IPS DF 19.7 (cell line): Measurements from ENCODE around the gene SLC35A2.

ENCODE experiments used
- DNase-seq: peaks from one replicate; pipeline ENCODE4 v3.0.0-alpha.2; 2013; ENCODE audit warnings: low read depth, low spot score

SLC35A2 gene

GRCh38 chrX:48911412-48912182 lies at the start of gene SLC35A2:
Gene SLC35A2 (minus strand): TSS chrX:48911646. CDS start chrX:48911636, 10 bp downstream.
- DNase-seq = no peak

- no peak for DNase-seq
These were observed 48.8 kb upstream of the SLC35A2 start for GRCh38 chrX:48960291-48960690.

GRCh38 chrX:48958635-48959094 lies 47.2 kb upstream of the SLC35A2 start:
- no peak for DNase-seq

- peak; percentile 90 for DNase-seq
These were observed 46.6 kb upstream of the SLC35A2 start for GRCh38 chrX:48957827-48958634.

- no peak for DNase-seq
These were observed 46.0 kb upstream of the SLC35A2 start, which contains the start of gene OTUD5 for GRCh38 chrX:48957477-48957826. Gene OTUD5 (minus strand): TSS chrX:48957607. CDS start chrX:48957570, 37 bp downstream.

- DNase-seq = no peak
These were observed 45.4 kb upstream of the SLC35A2 start for GRCh38 chrX:48956728-48957414.

- no peak for DNase-seq
These were observed 37.1 kb upstream of the SLC35A2 start for GRCh38 chrX:48948589-48948988.

GRCh38 chrX:48945517-48946348 lies 34.3 kb upstream of the SLC35A2 start:
- no peak for DNase-seq

- no peak for DNase-seq
These were observed 31.4 kb upstream of the SLC35A2 start for GRCh38 chrX:48942895-48943294.

- no peak for DNase-seq
These were observed 29.0 kb upstream of the SLC35A2 start for GRCh38 chrX:48940404-48940955.

GRCh38 chrX:48939524-48940228 lies 28.2 kb upstream of the SLC35A2 start:
- no peak for DNase-seq

- DNase-seq = no peak
These were observed 27.4 kb upstream of the SLC35A2 start for GRCh38 chrX:48938721-48939425.

GRCh38 chrX:48937054-48937907 lies 25.8 kb upstream of the SLC35A2 start:
- DNase-seq = no peak

- no peak for DNase-seq
These were observed 25.1 kb upstream of the SLC35A2 start for GRCh38 chrX:48936429-48937053.

GRCh38 chrX:48935301-48935670 lies 23.8 kb upstream of the SLC35A2 start:
- DNase-seq = no peak

- no peak for DNase-seq
These were observed 23.3 kb upstream of the SLC35A2 start for GRCh38 chrX:48934581-48935300.

- no peak for DNase-seq
These were observed 22.3 kb upstream of the SLC35A2 start for GRCh38 chrX:48933757-48934156.
